Coronary artery (tissue), 2 donors: Measurements from ENCODE around the gene MGST2.

Experiments used
- DNase-seq: peaks from one replicate; pipeline ENCODE4 v3.0.0-alpha.2; 2017; ENCODE audit warnings: low spot score
- H3K27ac ChIP-seq, 2 donors: fragments of 200-600 bp; sonication (generic); one replicate each; pipeline ENCODE4 v1.5.1; 2016 to 2019
- H3K4me3 ChIP-seq: fragments of 200-600 bp; sonication (generic); 2 replicates; pipeline ENCODE4 v1.5.1; 2016; ENCODE audit warnings: mild to moderate bottlenecking, moderate library complexity
- CTCF ChIP-seq: fragments of 200-600 bp; sonication (generic); IDR thresholded peaks from one replicate; pipeline ENCODE4 v1.5.1; 2019; ENCODE audit warnings: antibody characterized with exemption

Gene MGST2

DNA sequence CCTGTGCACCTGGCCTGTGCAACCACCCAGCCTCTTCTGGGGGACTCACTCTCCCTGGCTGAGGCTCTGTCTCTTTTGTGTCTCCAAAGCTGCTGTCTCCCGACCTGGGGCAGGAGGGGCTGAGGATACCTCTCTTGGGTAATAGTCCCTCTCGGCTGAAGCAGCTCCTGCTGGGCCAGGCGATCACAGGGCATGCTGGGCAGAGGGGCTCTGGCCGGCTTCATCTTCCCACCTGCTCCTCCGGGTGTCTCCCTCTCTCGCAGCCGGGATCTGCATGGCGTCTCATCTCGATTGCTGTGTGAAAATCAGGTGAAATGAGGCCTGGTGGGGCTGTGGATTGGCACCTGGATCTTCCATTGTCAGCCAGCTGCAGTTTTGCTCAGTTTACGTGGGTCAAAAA lies 53.2 kb downstream of the MGST2 start:
- Histone ChIP-seq H3K4me3 (no peak overlapping the region), H3K27ac (no peak overlapping the region)
- TF ChIP-seq CTCF = no peak
- no peak for DNase-seq

DNA sequence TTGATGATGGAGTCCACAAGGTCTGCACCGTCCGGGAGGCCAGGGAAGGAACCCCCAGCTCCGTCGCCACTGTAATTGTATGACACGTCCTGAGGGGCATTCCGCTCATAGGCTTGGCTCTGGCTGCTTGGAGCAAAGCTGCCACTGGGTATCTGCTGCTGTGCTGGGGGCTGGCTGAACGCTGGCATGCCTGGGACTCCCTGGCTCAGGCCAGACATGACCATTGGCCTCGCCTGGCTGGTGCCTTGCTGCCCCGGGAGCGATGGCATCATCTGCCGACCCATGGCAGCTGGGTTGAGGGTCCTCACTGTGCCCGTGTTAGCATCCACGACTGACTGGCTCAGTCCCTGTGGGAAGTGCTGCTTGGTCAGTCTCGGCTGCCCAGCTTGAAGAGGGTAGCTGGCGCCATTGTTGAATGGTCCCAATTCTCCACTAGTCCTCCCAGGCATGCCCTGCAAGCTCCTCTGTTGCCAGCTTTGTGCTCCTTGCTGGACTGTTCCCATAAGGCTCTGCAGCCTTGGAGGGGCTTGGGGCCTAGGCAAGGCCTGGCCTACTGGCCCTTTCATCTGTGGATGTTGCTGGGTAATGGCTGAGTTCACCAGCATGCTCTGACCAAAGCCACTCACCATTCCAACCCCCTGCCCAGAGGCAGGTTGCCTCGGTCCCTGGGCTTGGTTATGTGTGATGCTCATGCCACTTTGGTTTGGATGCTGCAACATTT lies 53.9 kb downstream of the MGST2 start:
- no peak for DNase-seq
- H3K4me3 ChIP-seq = no peak overlapping the region
- TF ChIP-seq CTCF = no peak

GRCh38 chr4:139720806-139721205 lies 55.2 kb downstream of the MGST2 start:
- TF ChIP-seq CTCF = no peak

More for the DNA sequence above, 53.9 kb downstream of the MGST2 start:
- H3K27ac ChIP-seq = no peak overlapping the region

DNA sequence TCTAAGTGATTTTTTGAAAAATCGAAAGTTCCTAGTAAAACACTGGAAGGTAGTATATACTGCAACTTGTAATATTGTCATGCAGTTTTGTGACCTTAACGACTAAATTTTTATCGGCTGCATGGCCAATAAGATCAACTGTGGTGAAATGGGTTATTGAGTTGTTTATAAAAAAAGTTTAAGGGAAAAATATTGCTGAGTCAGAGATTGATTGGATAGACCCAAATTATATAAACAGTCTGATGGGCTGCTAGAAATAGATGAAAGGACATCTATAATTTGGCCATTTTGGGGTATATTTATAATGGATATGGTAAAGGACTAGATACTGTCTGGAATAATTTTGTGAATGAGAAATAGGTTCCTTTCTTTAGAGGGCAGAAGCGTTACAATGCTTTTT lies 56.2 kb downstream of the MGST2 start:
- TF ChIP-seq CTCF = no peak
- no peak overlapping the region for H3K4me3 ChIP-seq
- DNase-seq = no peak
- H3K27ac ChIP-seq = no peak overlapping the region

More at GRCh38 chr4:139720806-139721205, 55.2 kb downstream of the MGST2 start:
- DNase-seq = no peak
- Histone ChIP-seq H3K27ac (no peak overlapping the region), H3K4me3 (no peak overlapping the region)

GRCh38 chr4:139725236-139725635 lies 59.6 kb downstream of the MGST2 start:
- H3K4me3 ChIP-seq = no peak overlapping the region
- TF ChIP-seq CTCF = no peak
- no peak for DNase-seq
- no peak overlapping the region for H3K27ac ChIP-seq

- no peak for TF ChIP-seq CTCF
- DNase-seq = no peak
- Histone ChIP-seq H3K4me3 (no peak overlapping the region), H3K27ac (no peak overlapping the region)
These were observed 61.0 kb downstream of the MGST2 start for GRCh38 chr4:139726615-139727014.

DNA sequence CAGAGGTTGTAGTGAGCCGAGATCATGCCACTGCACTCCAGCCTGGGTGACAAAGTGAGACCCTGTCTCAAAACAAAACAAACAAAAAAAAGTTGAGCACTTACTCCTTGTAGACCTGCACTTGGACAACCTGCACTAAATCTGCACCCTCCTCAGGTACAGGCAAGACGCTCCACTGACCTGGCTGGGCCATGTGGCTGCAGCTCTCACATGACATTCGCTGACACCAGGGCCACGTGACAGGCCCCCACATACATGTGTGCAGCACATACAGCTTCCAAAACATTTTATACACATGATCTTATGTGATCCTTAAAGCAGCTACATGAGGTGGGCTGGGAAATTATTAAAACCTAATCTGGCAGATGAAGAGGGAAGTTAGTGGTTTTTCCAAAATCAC lies 62.5 kb downstream of the MGST2 start:
- TF ChIP-seq CTCF = no peak
- Histone ChIP-seq H3K27ac (no peak overlapping the region), H3K4me3 (no peak overlapping the region)
- DNase-seq = no peak
